ENCODE results near the gene CAMTA1. TPM values are rescaled to one million over a fixed set of nuclear protein-coding genes. Genes with fewer than 3 reads are reported as not detected.
"Not testable (repeated sequence)": the region's sequence is repeated elsewhere in the genome, so short reads cannot be mapped to it uniquely, and the experiment has no call there.

CAMTA1 gene
- total RNA-seq, 5 donors from 2014 or later (not counting 1 experiment from before 2014, with no cell fraction given): 29.7 to 37.4 (median 34.6) TPM

- Mint-ChIP-seq H3K9me3 (peaks cover 0 to 7% (median 0%) of the 10 kb centered on the region in 3 donors), H3K27ac (no peak overlapping the region), H3K27me3 (peaks cover 14 to 17% of the 10 kb centered on the region in 2 donors), H3K4me3 (no peak overlapping the region), H3K4me1 (peaks cover 0 to 3% (median 0%) of the 10 kb centered on the region in 3 donors), H3K36me3 (no peaks in the 10 kb centered on the region)
- no peak for ATAC-seq (replicated peaks in 1 of 4)
- no peaks in the 10 kb centered on the region for H3K36me3 ChIP-seq (ENCODE audit: control insufficient read depth in 2 of 2, extremely low read depth in 1 of 2, insufficient read depth in 1 of 2, low read length in 1 of 2)
- peaks cover 0 to 18% of the 10 kb centered on the region in 2 experiments for H3K27me3 ChIP-seq (replicated peaks in 1 of 2; ENCODE audit: control insufficient read depth in 2 of 2, extremely low read depth in 1 of 2, insufficient read depth in 2 of 2, low read length in 1 of 2)
- no peak overlapping the region for H3K27ac ChIP-seq (ENCODE audit: low read length)
- no peak for DNase-seq
- H3K4me1 ChIP-seq (ENCODE audit: control insufficient read depth in 1 of 2, extremely low read depth in 1 of 2, insufficient read depth in 2 of 2, low read length in 2 of 2): no peaks in the 10 kb centered on the region
- H3K4me3 ChIP-seq (ENCODE audit: control insufficient read depth in 1 of 2, extremely low read depth in 1 of 2, low read length in 1 of 2): no peak overlapping the region
- no peaks in the 10 kb centered on the region for H3K9me3 ChIP-seq
- ChIA-PET POLR2A (no interaction called here), CTCF (no interaction called here)
- 83% methylated on average over 5 of the region's 6 CpGs for WGBS (ENCODE audit: insufficient coverage)
Observed at GRCh38 chr1:7159116-7159781, 374.0 kb downstream of the CAMTA1 start.

- WGBS (ENCODE audit: insufficient coverage): 67% methylated on average over 1 of the region's 2 CpGs
- H3K4me3 Mint-ChIP-seq; ATAC-seq (replicated peaks in 1 of 4); H3K4me1 Mint-ChIP-seq; CTCF ChIA-PET; H3K9me3 ChIP-seq; H3K36me3 Mint-ChIP-seq; H3K4me1 ChIP-seq (ENCODE audit: control insufficient read depth in 1 of 2, extremely low read depth in 1 of 2, insufficient read depth in 2 of 2, low read length in 2 of 2); H3K27ac ChIP-seq (ENCODE audit: low read length); H3K36me3 ChIP-seq (ENCODE audit: control insufficient read depth in 2 of 2, extremely low read depth in 1 of 2, insufficient read depth in 1 of 2, low read length in 1 of 2); H3K27ac Mint-ChIP-seq; POLR2A ChIA-PET; H3K4me3 ChIP-seq (ENCODE audit: control insufficient read depth in 1 of 2, extremely low read depth in 1 of 2, low read length in 1 of 2); DNase-seq; H3K9me3 Mint-ChIP-seq: not testable (repeated sequence)
- peaks cover 24 to 29% of the 10 kb centered on the region in 2 donors for H3K27me3 Mint-ChIP-seq
- H3K27me3 ChIP-seq (replicated peaks in 1 of 2; ENCODE audit: control insufficient read depth in 2 of 2, extremely low read depth in 1 of 2, insufficient read depth in 2 of 2, low read length in 1 of 2): peaks cover 0 to 23% of the 10 kb centered on the region in 2 experiments
Observed at GRCh38 chr1:7168554-7168953, 383.3 kb downstream of the CAMTA1 start.

GRCh38 chr1:7171168-7171567 lies 385.9 kb downstream of the CAMTA1 start:
- ChIA-PET CTCF (no interaction called here), POLR2A (no interaction called here)
- Histone ChIP-seq H3K27me3 (replicated peaks in 1 of 2; ENCODE audit: control insufficient read depth in 2 of 2, extremely low read depth in 1 of 2, insufficient read depth in 2 of 2, low read length in 1 of 2) (peaks cover 0 to 31% of the 10 kb centered on the region in 2 experiments), H3K36me3 (ENCODE audit: control insufficient read depth in 2 of 2, extremely low read depth in 1 of 2, insufficient read depth in 1 of 2, low read length in 1 of 2) (no peaks in the 10 kb centered on the region), H3K27ac (ENCODE audit: low read length) (no peak overlapping the region), H3K9me3 (no peaks in the 10 kb centered on the region), H3K4me1 (ENCODE audit: control insufficient read depth in 1 of 2, extremely low read depth in 1 of 2, insufficient read depth in 2 of 2, low read length in 2 of 2) (no peaks in the 10 kb centered on the region), H3K4me3 (ENCODE audit: control insufficient read depth in 1 of 2, extremely low read depth in 1 of 2, low read length in 1 of 2) (no peak overlapping the region)
- Mint-ChIP-seq H3K4me3 (no peak overlapping the region), H3K9me3 (no peaks in the 10 kb centered on the region), H3K27me3 (peaks cover 24 to 44% of the 10 kb centered on the region in 2 donors), H3K27ac (no peak overlapping the region), H3K4me1 (no peaks in the 10 kb centered on the region), H3K36me3 (no peaks in the 10 kb centered on the region)
- WGBS (ENCODE audit: insufficient coverage): no CpG with 5 or more reads among the region's 1 CpG
- no peak for ATAC-seq (replicated peaks in 1 of 4)
- no peak for DNase-seq

- 20% methylated on average over 1 of the region's 6 CpGs for WGBS (ENCODE audit: insufficient coverage)
- H3K27ac Mint-ChIP-seq: no peak overlapping the region
- H3K36me3 ChIP-seq (ENCODE audit: control insufficient read depth in 2 of 2, extremely low read depth in 1 of 2, insufficient read depth in 1 of 2, low read length in 1 of 2): no peaks in the 10 kb centered on the region
- CTCF ChIA-PET: no interaction called here
- H3K4me1 Mint-ChIP-seq: no peaks in the 10 kb centered on the region
- H3K27me3 ChIP-seq (replicated peaks in 1 of 2; ENCODE audit: control insufficient read depth in 2 of 2, extremely low read depth in 1 of 2, insufficient read depth in 2 of 2, low read length in 1 of 2): peaks cover 0 to 35% of the 10 kb centered on the region in 2 experiments
- ATAC-seq (replicated peaks in 1 of 4): no peak
- no peaks in the 10 kb centered on the region for H3K9me3 ChIP-seq
- peaks cover 24 to 44% of the 10 kb centered on the region in 2 donors for H3K27me3 Mint-ChIP-seq
- H3K36me3 Mint-ChIP-seq: no peaks in the 10 kb centered on the region
- H3K4me3 ChIP-seq (ENCODE audit: control insufficient read depth in 1 of 2, extremely low read depth in 1 of 2, low read length in 1 of 2): no peak overlapping the region
- POLR2A ChIA-PET: no interaction called here
- DNase-seq: no peak
- H3K4me1 ChIP-seq (ENCODE audit: control insufficient read depth in 1 of 2, extremely low read depth in 1 of 2, insufficient read depth in 2 of 2, low read length in 2 of 2): no peaks in the 10 kb centered on the region
- no peak overlapping the region for H3K4me3 Mint-ChIP-seq
- H3K9me3 Mint-ChIP-seq: peaks cover 0 to 1% (median 0%) of the 10 kb centered on the region in 3 donors
- H3K27ac ChIP-seq (ENCODE audit: low read length): no peak overlapping the region
Observed at GRCh38 chr1:7171574-7171973, 386.3 kb downstream of the CAMTA1 start.

GRCh38 chr1:7172804-7173203 lies 387.6 kb downstream of the CAMTA1 start:
- CTCF ChIA-PET: no interaction called here
- WGBS (ENCODE audit: insufficient coverage): 82% methylated on average over 14 of the region's 14 CpGs
- Mint-ChIP-seq H3K4me1 (no peaks in the 10 kb centered on the region), H3K4me3 (no peak overlapping the region), H3K9me3 (peaks cover 0 to 4% (median 1%) of the 10 kb centered on the region in 3 donors), H3K27ac (no peak overlapping the region), H3K36me3 (no peaks in the 10 kb centered on the region), H3K27me3 (peaks cover 29 to 52% of the 10 kb centered on the region in 2 donors)
- Histone ChIP-seq H3K27ac (ENCODE audit: low read length) (no peak overlapping the region), H3K4me3 (ENCODE audit: control insufficient read depth in 1 of 2, extremely low read depth in 1 of 2, low read length in 1 of 2) (no peak overlapping the region), H3K27me3 (replicated peaks in 1 of 2; ENCODE audit: control insufficient read depth in 2 of 2, extremely low read depth in 1 of 2, insufficient read depth in 2 of 2, low read length in 1 of 2) (peaks cover 0 to 47% of the 10 kb centered on the region in 2 experiments), H3K4me1 (ENCODE audit: control insufficient read depth in 1 of 2, extremely low read depth in 1 of 2, insufficient read depth in 2 of 2, low read length in 2 of 2) (no peaks in the 10 kb centered on the region), H3K36me3 (ENCODE audit: control insufficient read depth in 2 of 2, extremely low read depth in 1 of 2, insufficient read depth in 1 of 2, low read length in 1 of 2) (no peaks in the 10 kb centered on the region), H3K9me3 (no peaks in the 10 kb centered on the region)
- POLR2A ChIA-PET: no interaction called here
- DNase-seq (no peak), ATAC-seq (replicated peaks in 1 of 4) (no peak)

- H3K27me3 Mint-ChIP-seq: peaks cover 29 to 58% of the 10 kb centered on the region in 2 donors
- H3K4me1 Mint-ChIP-seq: no peaks in the 10 kb centered on the region
- CTCF ChIA-PET: no interaction called here
- Histone ChIP-seq H3K4me1 (ENCODE audit: control insufficient read depth in 1 of 2, extremely low read depth in 1 of 2, insufficient read depth in 2 of 2, low read length in 2 of 2) (no peaks in the 10 kb centered on the region), H3K36me3 (ENCODE audit: control insufficient read depth in 2 of 2, extremely low read depth in 1 of 2, insufficient read depth in 1 of 2, low read length in 1 of 2) (no peaks in the 10 kb centered on the region), H3K27me3 (replicated peaks in 1 of 2; ENCODE audit: control insufficient read depth in 2 of 2, extremely low read depth in 1 of 2, insufficient read depth in 2 of 2, low read length in 1 of 2) (peaks cover 0 to 51% of the 10 kb centered on the region in 2 experiments), H3K9me3 (no peaks in the 10 kb centered on the region), H3K4me3 (ENCODE audit: control insufficient read depth in 1 of 2, extremely low read depth in 1 of 2, low read length in 1 of 2) (no peak overlapping the region), H3K27ac (ENCODE audit: low read length) (no peak overlapping the region)
- H3K36me3 Mint-ChIP-seq: no peaks in the 10 kb centered on the region
- no peak overlapping the region for H3K27ac Mint-ChIP-seq
- H3K9me3 Mint-ChIP-seq: peaks cover under 1 to 7% (median 6%) of the 10 kb centered on the region in 3 donors
- DNase-seq (no peak), ATAC-seq (replicated peaks in 1 of 4) (no peak)
- H3K4me3 Mint-ChIP-seq: no peak overlapping the region
- POLR2A ChIA-PET: no interaction called here
- WGBS (ENCODE audit: insufficient coverage): 73% methylated on average over 11 of the region's 12 CpGs
Observed at GRCh38 chr1:7174561-7174960, 389.3 kb downstream of the CAMTA1 start.

Measured in T-cell (primary cell).